HG03460 (cell line): ENCODE results near the gene TXLNG.
"Not testable (repeated sequence)": the region's sequence is repeated elsewhere in the genome, so short reads cannot be mapped to it uniquely, and the experiment has no call there.

ENCODE experiments used
- ATAC-seq: cut with Tn5 transposase; IDR thresholded peaks from one replicate; pipeline ENCODE4 v1.9.1; 2021; ENCODE audit not compliant: unreplicated experiment

Gene TXLNG

GRCh38 chrX:16784440-16784839, 1.8 kb upstream of the TXLNG start:
- ATAC-seq: not testable (repeated sequence)

GRCh38 chrX:16785247-16786138, 773 bp upstream of the TXLNG start:
- ATAC-seq: no peak

- ATAC-seq: peak; percentile 27
Observed at GRCh38 chrX:16786791-16787735, 797 bp downstream of the TXLNG start.

- no peak for ATAC-seq
Observed at GRCh38 chrX:16788477-16788876, 2.2 kb downstream of the TXLNG start.

GRCh38 chrX:16796298-16796697, 10.0 kb downstream of the TXLNG start:
- no peak for ATAC-seq

- ATAC-seq: no peak
Observed at GRCh38 chrX:16797358-16797757, 11.1 kb downstream of the TXLNG start.

GRCh38 chrX:16797841-16798240, 11.6 kb downstream of the TXLNG start:
- no peak for ATAC-seq

GRCh38 chrX:16804923-16805464, 18.7 kb downstream of the TXLNG start:
- ATAC-seq: peak; percentile 80

GRCh38 chrX:16807548-16807947, 21.3 kb downstream of the TXLNG start:
- ATAC-seq: no peak

- ATAC-seq: no peak
Observed at GRCh38 chrX:16807976-16808542, 21.8 kb downstream of the TXLNG start.

- ATAC-seq: no peak
Observed at GRCh38 chrX:16814597-16814996, 28.3 kb downstream of the TXLNG start.

- ATAC-seq: no peak
Observed at GRCh38 chrX:16819634-16820033, 33.4 kb downstream of the TXLNG start.

GRCh38 chrX:16822723-16823122, 36.5 kb downstream of the TXLNG start:
- no peak for ATAC-seq

- no peak for ATAC-seq
Observed at GRCh38 chrX:16825264-16826035, 39.2 kb downstream of the TXLNG start.

GRCh38 chrX:16826207-16826606, 39.9 kb downstream of the TXLNG start:
- no peak for ATAC-seq

- no peak for ATAC-seq
Observed at GRCh38 chrX:16827225-16827624, 41.0 kb downstream of the TXLNG start.

GRCh38 chrX:16828124-16828908, 42.0 kb downstream of the TXLNG start:
- no peak for ATAC-seq

- no peak for ATAC-seq
Observed at GRCh38 chrX:16832301-16832700, 46.0 kb downstream of the TXLNG start.

GRCh38 chrX:16834806-16835205, 48.5 kb downstream of the TXLNG start:
- ATAC-seq: no peak

GRCh38 chrX:16836371-16836770, 50.1 kb downstream of the TXLNG start:
- no peak for ATAC-seq
